ENCODE data around the gene OR52E8.

- TF ChIP-seq, protein P1, sequence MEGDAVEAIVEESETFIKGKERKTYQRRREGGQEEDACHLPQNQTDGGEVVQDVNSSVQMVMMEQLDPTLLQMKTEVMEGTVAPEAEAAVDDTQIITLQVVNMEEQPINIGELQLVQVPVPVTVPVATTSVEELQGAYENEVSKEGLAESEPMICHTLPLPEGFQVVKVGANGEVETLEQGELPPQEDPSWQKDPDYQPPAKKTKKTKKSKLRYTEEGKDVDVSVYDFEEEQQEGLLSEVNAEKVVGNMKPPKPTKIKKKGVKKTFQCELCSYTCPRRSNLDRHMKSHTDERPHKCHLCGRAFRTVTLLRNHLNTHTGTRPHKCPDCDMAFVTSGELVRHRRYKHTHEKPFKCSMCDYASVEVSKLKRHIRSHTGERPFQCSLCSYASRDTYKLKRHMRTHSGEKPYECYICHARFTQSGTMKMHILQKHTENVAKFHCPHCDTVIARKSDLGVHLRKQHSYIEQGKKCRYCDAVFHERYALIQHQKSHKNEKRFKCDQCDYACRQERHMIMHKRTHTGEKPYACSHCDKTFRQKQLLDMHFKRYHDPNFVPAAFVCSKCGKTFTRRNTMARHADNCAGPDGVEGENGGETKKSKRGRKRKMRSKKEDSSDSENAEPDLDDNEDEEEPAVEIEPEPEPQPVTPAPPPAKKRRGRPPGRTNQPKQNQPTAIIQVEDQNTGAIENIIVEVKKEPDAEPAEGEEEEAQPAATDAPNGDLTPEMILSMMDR (IDR thresholded peaks at IDR 0.05; ENCODE audit: low read depth, low read length, missing input control) = no peak
- TF ChIP-seq GABPA (IDR thresholded peaks at IDR 0.05 in 1 of 2, conservative IDR thresholded peaks at IDR 0.05 in 1 of 2) (no peak), SP1 (IDR thresholded peaks at IDR 0.05) (no peak), REST (IDR thresholded peaks at IDR 0.05) (no peak), MAX (IDR thresholded peaks at IDR 0.05) (no peak), TAF1 (conservative IDR thresholded peaks at IDR 0.05) (no peak), YY1 (IDR thresholded peaks at IDR 0.05) (no peak)
These were observed 21.1 kb upstream of the OR52E8 start for GRCh38 chr11:5878564-5878963.
